AG09319 (cell line): Measurements from ENCODE around the gene HOXC5.

Source experiments
- DNase-seq: peaks from one replicate; pipeline ENCODE4 v3.0.0-alpha.2; 2010; ENCODE audit warnings: low read depth; ENCODE audit errors: extremely low read depth
- CTCF ChIP-seq: IDR thresholded peaks from 2 replicates; pipeline ENCODE4 v1.5.1; 2011; ENCODE audit warnings: low read depth, mild to moderate bottlenecking, inconsistent platforms, low read length, moderate library complexity

Gene HOXC5

GRCh38 chr12:54015018-54015931, 17.6 kb upstream of the HOXC5 start:
- DNase-seq = no peak
- TF ChIP-seq CTCF = no peak

- TF ChIP-seq CTCF = no peak
- no peak for DNase-seq
These were observed 16.8 kb upstream of the HOXC5 start for GRCh38 chr12:54016051-54016450.

DNA sequence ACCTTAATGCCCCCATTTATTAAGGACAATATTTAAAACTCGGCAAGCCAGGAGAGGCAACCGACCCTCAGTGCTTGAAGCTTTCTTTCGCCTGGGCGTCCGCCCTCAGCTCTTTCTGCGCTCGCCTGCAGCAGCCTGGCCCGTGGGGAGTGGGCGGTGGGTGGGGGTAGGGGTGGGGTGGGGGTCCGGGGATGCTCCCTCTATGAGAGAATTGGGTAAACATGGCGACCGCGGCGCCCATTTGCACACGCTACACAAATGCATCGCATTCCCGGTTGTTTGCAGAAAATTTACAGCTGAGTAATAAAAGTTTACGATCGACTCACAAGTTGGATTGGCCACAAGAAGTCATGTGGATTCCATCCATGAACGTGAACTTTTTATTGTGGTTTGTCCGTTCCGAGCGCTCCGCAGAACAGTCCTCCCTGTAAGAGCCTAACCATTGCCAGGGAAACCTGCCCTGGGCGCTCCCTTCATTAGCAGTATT, 16.3 kb upstream of the HOXC5 start:
- no peak for TF ChIP-seq CTCF
- DNase-seq = no peak

GRCh38 chr12:54017027-54017788, 15.6 kb upstream of the HOXC5 start:
- no peak for TF ChIP-seq CTCF
- no peak for DNase-seq

- DNase-seq = no peak
- TF ChIP-seq CTCF = no peak
These were observed 14.9 kb upstream of the HOXC5 start for GRCh38 chr12:54017878-54018467.

DNA sequence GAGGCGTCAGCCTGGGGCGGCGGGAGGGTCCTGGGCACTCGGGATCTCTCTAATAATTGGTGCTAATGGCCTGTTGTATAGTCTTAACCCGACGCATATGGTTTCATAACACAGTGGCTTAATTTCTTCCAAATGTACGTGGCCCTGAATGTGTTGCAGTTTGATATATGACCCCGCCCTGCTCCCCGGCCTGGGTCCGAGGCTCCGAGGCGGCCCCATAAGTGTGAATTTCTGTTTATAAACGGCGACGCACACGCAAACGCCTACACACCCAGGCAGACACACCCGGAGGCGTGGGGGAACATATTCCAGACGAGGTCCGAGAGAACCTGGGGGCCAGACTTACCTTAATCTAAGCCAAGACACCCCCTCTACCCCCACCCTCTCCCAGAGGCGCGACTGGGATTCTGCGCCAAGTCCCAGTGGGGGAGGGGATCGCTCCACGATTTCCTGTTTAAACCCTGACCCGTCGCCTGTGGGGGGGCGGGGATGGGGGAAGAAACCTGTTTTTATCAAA, 14.3 kb upstream of the HOXC5 start:
- TF ChIP-seq CTCF = no peak

More for the DNA sequence above, 14.3 kb upstream of the HOXC5 start:
- no peak for DNase-seq
